Measurements from ENCODE around the gene OSBPL1A. TPM values are rescaled to one million over a fixed set of nuclear protein-coding genes. Genes with fewer than 3 reads are reported as not detected.

Gene OSBPL1A
- polyA plus RNA-seq, 1 of the 3 experiments (the other 2 are of a cell fraction), result 21.3 TPM

DNA sequence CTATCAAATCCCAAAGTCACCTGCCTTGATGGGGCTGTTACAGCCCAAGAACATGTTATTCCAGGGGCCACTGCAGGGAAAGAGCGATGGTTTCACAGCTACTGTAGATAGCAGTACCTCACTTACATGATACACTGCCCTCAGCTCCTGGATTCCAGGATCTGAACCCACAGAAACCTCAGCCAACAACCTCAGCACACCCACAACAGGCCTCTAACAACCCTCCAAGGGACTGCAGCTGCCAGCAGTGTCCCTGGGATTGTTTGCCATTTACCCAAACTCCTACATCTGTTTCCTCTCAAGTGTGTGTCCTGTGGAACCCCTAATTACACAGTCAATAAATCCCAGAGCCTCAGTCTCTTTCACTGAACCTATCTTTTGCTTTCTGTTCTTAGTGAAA lies 28.2 kb downstream of the OSBPL1A start:
- Histone ChIP-seq H3K79me2 (ENCODE audit: insufficient read depth) (no peaks in the 10 kb centered on the region), H3K9me2 (no peaks in the 10 kb centered on the region), H4K20me1 (ENCODE audit: insufficient read depth) (no peaks in the 10 kb centered on the region), H3K27me3 (ENCODE audit: insufficient read depth) (no peaks in the 10 kb centered on the region), H3K4me3 (ENCODE audit: low read depth in 2 of 2, low read length in 1 of 2) (no peak overlapping the region), H3K27ac (ENCODE audit: low read depth in 2 of 2, low read length in 1 of 2) (no peak overlapping the region; a peak in 1 of 4 replicates), H2AFZ (ENCODE audit: low read depth) (no peak overlapping the region), H3K9ac (no peak overlapping the region), H3K4me1 (ENCODE audit: control insufficient read depth in 1 of 2, insufficient read depth in 2 of 2, low read depth in 1 of 2, low read length in 1 of 2) (peaks cover 0 to 6% of the 10 kb centered on the region in 2 experiments; a peak in 1 of 4 replicates), H3F3A (replicated peaks; ENCODE audit: insufficient read depth) (no peaks in the 10 kb centered on the region), H3K4me2 (no peak overlapping the region), H3K36me3 (replicated peaks in 1 of 2; ENCODE audit: control insufficient read depth in 1 of 2, insufficient read depth in 2 of 2, low read length in 1 of 2) (peaks cover 6 to 7% of the 10 kb centered on the region in 2 experiments), H3K9me3 (no peaks in the 10 kb centered on the region)
- CTCF ChIA-PET, result interaction anchor here (0.6 to 4.2 kb wide), 6 partner anchors 10 to 119 kb away, joined by 3 to 29 read pairs (median 3); no protein-coding TSS in a partner anchor
- DNase-seq, result no peak
- WGBS (ENCODE audit: low lambda C conversion rate), result no CpG with 5 or more reads among the region's 1 CpG
- POLR2A ChIA-PET, result interaction anchor here (1.1 to 1.4 kb wide), 2 partner anchors 57 to 123 kb away, joined by 3 read pairs; partner anchors contain the start of gene IMPACT
- no peak for TF ChIP-seq RAD21 (IDR thresholded peaks at IDR 0.05; ENCODE audit: low read length)
- TF ChIP-seq, protein P1, sequence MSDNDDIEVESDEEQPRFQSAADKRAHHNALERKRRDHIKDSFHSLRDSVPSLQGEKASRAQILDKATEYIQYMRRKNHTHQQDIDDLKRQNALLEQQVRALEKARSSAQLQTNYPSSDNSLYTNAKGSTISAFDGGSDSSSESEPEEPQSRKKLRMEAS (IDR thresholded peaks at IDR 0.05; ENCODE audit: low read depth), result no peak
- no peak for TF ChIP-seq RFX5 (IDR thresholded peaks at IDR 0.05; ENCODE audit: low read length)
- TF ChIP-seq SMC3 (IDR thresholded peaks at IDR 0.05; ENCODE audit: low read depth, low read length), result no peak
- TF ChIP-seq FOXJ3 (CRISPR knock-in tag; IDR thresholded peaks at IDR 0.05), result no peak
- TF ChIP-seq, protein P2, sequence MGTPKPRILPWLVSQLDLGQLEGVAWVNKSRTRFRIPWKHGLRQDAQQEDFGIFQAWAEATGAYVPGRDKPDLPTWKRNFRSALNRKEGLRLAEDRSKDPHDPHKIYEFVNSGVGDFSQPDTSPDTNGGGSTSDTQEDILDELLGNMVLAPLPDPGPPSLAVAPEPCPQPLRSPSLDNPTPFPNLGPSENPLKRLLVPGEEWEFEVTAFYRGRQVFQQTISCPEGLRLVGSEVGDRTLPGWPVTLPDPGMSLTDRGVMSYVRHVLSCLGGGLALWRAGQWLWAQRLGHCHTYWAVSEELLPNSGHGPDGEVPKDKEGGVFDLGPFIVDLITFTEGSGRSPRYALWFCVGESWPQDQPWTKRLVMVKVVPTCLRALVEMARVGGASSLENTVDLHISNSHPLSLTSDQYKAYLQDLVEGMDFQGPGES (IDR thresholded peaks at IDR 0.05; ENCODE audit: low read depth, low read length), result no peak
- no peak for TF ChIP-seq YY1 (IDR thresholded peaks at IDR 0.05; ENCODE audit: low read depth)

DNA sequence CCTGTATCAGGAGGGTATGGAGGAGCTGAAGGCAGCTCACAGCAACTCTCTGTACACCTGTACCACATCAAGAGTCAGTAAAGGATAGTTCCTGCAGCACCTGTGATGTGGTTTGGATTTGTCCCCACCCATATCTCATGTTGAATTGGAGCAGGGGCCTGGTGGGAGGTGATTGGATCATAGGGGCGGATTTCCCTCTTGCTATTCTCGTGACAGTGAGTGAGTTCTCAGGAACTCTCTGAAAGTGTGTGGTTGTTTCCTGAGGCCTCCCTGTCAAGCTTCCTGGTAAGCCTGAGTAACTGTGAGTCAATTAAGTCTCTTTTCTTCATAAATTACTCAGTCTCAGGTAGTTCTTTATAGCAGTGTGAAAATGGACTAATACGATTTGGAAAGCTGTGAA lies 28.9 kb downstream of the OSBPL1A start:
- Histone ChIP-seq H4K20me1 (ENCODE audit: insufficient read depth) (no peaks in the 10 kb centered on the region), H3K27ac (ENCODE audit: low read depth in 2 of 2, low read length in 1 of 2) (no peak overlapping the region), H2AFZ (ENCODE audit: low read depth) (no peak overlapping the region), H3K36me3 (replicated peaks in 1 of 2; ENCODE audit: control insufficient read depth in 1 of 2, insufficient read depth in 2 of 2, low read length in 1 of 2) (peaks cover 4 to 7% of the 10 kb centered on the region in 2 experiments), H3K9me2 (no peaks in the 10 kb centered on the region), H3K4me1 (ENCODE audit: control insufficient read depth in 1 of 2, insufficient read depth in 2 of 2, low read depth in 1 of 2, low read length in 1 of 2) (peaks cover 0 to 6% of the 10 kb centered on the region in 2 experiments; a peak in 1 of 4 replicates), H3K4me3 (ENCODE audit: low read depth in 2 of 2, low read length in 1 of 2) (no peak overlapping the region), H3F3A (replicated peaks; ENCODE audit: insufficient read depth) (no peaks in the 10 kb centered on the region), H3K9ac (no peak overlapping the region), H3K27me3 (ENCODE audit: insufficient read depth) (no peaks in the 10 kb centered on the region), H3K9me3 (no peaks in the 10 kb centered on the region), H3K79me2 (ENCODE audit: insufficient read depth) (no peaks in the 10 kb centered on the region), H3K4me2 (no peak overlapping the region)
- ChIA-PET CTCF (interaction anchor here (1.2 to 4.2 kb wide), 6 partner anchors 9 to 146 kb away, joined by 3 to 29 read pairs (median 4); no protein-coding TSS in a partner anchor), POLR2A (interaction anchor here (1.1 to 1.4 kb wide), 3 partner anchors 29 to 123 kb away, joined by 3 to 4 read pairs (median 3); partner anchors contain the start of genes IMPACT and OSBPL1A)
- 97% methylated on average over 2 of the region's 3 CpGs for WGBS (ENCODE audit: low lambda C conversion rate)
- TF ChIP-seq GATA2 (CRISPR knock-in tag; IDR thresholded peaks at IDR 0.05) (no peak), EP300 (IDR thresholded peaks at IDR 0.05; ENCODE audit: borderline replicate concordance in 1 of 2, low read depth in 1 of 2, low read length in 1 of 2) (no peak)
- DNase-seq, result no peak

DNA sequence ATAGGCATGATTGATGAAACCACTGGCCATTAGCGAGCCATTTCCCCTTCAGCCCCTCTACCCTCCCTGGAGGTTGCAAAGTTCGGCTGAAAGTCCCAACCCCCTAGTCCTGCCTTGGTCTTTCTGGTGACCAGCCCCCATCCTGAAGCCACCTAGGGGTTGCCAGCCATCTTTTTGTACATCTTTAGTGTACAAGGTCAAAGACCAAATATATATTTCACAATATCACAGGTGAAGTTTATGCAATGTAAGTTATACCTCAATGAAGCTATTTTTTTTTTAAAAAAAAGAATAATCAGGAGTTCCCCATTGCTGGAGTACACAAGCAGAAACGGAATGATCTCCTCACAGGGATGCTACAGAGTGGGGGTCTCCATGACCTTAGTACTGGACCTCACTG lies 31.3 kb downstream of the OSBPL1A start:
- H3K79me2 ChIP-seq (ENCODE audit: insufficient read depth), result no peaks in the 10 kb centered on the region
- 96% methylated on average over 2 of the region's 3 CpGs for WGBS (ENCODE audit: low lambda C conversion rate)
- no peaks in the 10 kb centered on the region for H3F3A ChIP-seq (replicated peaks; ENCODE audit: insufficient read depth)
- H3K27ac ChIP-seq (ENCODE audit: low read depth in 2 of 2, low read length in 1 of 2), result no peak overlapping the region
- no peak overlapping the region for H3K4me3 ChIP-seq (ENCODE audit: low read depth in 2 of 2, low read length in 1 of 2)
- ChIA-PET POLR2A (interaction anchor here (0.9 kb wide), 1 partner anchor 12 kb away, joined by 3 read pairs; no protein-coding TSS in a partner anchor), CTCF (interaction anchor here (1.4 kb wide), 1 partner anchor 123 kb away, joined by 6 read pairs; no protein-coding TSS in a partner anchor)
- H3K27me3 ChIP-seq (ENCODE audit: insufficient read depth), result no peaks in the 10 kb centered on the region
- no peak overlapping the region for H2AFZ ChIP-seq (ENCODE audit: low read depth)
- no peaks in the 10 kb centered on the region for H4K20me1 ChIP-seq (ENCODE audit: insufficient read depth)
- no peaks in the 10 kb centered on the region for H3K9me2 ChIP-seq
- peaks cover 4 to 7% of the 10 kb centered on the region in 2 experiments for H3K36me3 ChIP-seq (replicated peaks in 1 of 2; ENCODE audit: control insufficient read depth in 1 of 2, insufficient read depth in 2 of 2, low read length in 1 of 2)
- H3K9me3 ChIP-seq, result no peaks in the 10 kb centered on the region
- no peak for DNase-seq
- TF ChIP-seq, protein P3, sequence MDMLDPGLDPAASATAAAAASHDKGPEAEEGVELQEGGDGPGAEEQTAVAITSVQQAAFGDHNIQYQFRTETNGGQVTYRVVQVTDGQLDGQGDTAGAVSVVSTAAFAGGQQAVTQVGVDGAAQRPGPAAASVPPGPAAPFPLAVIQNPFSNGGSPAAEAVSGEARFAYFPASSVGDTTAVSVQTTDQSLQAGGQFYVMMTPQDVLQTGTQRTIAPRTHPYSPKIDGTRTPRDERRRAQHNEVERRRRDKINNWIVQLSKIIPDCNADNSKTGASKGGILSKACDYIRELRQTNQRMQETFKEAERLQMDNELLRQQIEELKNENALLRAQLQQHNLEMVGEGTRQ (IDR thresholded peaks at IDR 0.05; ENCODE audit: borderline replicate concordance, low read depth, low read length), result no peak
- TF ChIP-seq, protein P1 (IDR thresholded peaks at IDR 0.05; ENCODE audit: low read depth), result no peak
- no peak overlapping the region for H3K9ac ChIP-seq
- H3K4me2 ChIP-seq, result no peak overlapping the region
- peaks cover 0 to 6% of the 10 kb centered on the region in 2 experiments; a peak in 1 of 4 replicates for H3K4me1 ChIP-seq (ENCODE audit: control insufficient read depth in 1 of 2, insufficient read depth in 2 of 2, low read depth in 1 of 2, low read length in 1 of 2)

Measured in SK-N-SH (cell line).